GM12874 (cell line): Measurements from ENCODE around the gene BDKRB2.

Experiments
- CTCF ChIP-seq: IDR thresholded peaks from 2 replicates; pipeline ENCODE4 v1.5.1; 2011; ENCODE audit warnings: low read depth, mild to moderate bottlenecking, control low read depth, low read length, moderate library complexity; ENCODE audit not compliant: insufficient read depth

Gene BDKRB2

GRCh38 chr14:96204151-96205058, at the start of gene BDKRB2:
Gene BDKRB2 (plus strand): TSS chr14:96204839. CDS start chr14:96237108, 32,269 bp downstream.
- TF ChIP-seq CTCF = no peak

- no peak for TF ChIP-seq CTCF
Observed at GRCh38 chr14:96154900-96155299, 49.7 kb upstream of the BDKRB2 start.

DNA sequence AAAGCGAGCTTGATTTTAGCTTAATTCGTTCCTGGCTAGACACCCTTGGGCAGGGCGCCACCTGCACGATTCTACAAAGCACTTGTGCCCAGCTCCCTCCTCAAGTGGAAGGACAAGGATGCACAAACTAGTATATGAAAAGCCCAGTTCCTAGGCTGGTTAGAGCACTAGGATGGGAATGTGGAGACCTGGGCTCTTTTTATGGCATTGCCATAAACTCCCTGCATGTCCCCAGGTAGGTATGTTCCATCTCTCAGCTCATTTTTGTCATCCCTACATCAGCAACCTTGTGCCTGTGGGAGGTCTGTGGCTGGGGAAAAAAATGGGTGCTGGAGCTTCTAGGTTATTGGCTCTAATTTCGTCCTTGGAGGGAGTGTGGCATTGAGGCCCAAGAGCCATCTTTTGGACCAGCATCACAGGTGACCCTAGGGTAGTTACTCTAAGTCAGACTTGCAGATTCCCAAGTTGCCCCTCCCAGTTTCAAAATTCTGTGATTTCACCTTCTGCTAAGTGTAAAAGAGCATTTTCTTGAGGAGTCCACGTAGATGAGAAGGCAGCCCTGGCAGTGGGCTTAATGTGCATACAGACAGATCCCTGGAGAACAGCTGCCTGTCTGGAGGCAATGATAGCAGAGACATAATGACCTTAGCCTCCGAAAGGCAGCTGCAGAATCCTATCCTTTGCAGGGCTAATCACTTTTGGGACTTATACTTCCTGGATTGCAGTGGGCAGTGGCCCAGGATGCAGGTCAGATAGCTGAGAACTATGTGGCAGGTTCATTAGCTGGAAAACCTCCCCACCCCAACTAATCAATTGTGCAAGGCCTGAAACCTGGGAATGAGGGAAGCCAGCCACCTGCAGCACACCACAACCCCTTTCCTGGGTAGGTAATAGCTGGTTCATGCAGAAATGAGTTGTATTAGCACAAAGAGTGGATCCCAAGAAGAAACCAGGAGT, 47.6 kb upstream of the BDKRB2 start:
- TF ChIP-seq CTCF = no peak

DNA sequence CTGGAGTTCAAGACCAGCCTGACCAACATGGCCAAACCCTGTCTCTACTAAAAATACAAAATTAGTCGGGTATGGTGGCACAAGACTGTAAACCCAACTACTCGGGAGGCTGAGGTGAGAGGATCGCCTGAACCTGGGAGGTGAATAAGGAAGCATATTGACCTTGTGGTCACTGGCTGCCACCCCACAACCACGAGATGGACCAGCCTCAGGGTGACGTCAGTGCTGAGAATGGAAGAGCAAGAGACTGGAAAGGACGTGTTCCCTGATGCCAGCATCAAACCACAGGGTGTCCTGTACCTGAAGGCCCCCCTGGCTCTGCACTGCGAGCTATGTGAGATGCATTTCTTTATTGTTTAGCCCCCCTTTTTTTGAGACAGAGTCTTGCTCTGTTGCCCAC, 45.9 kb upstream of the BDKRB2 start:
- TF ChIP-seq CTCF = no peak

- TF ChIP-seq CTCF = no peak
Observed at GRCh38 chr14:96160076-96160912, 44.3 kb upstream of the BDKRB2 start.

- no peak for TF ChIP-seq CTCF
Observed at GRCh38 chr14:96160913-96161310, 43.7 kb upstream of the BDKRB2 start.
